Left lobe of liver (tissue), 2 donors: ENCODE measurements around the gene NUP160. TPM values are rescaled to one million over a fixed set of nuclear protein-coding genes. Genes with fewer than 3 reads are reported as not detected.
A peak's percentile ranks its signal among the peaks of the same experiment; 100 is the strongest.
"Not testable (repeated sequence)": the region's sequence is repeated elsewhere in the genome, so short reads cannot be mapped to it uniquely, and the experiment has no call there.

Experiments
- ATAC-seq: fragments of 200-7000 bp; cut with Tn5 transposase; one replicate; pipeline ENCODE4 v1.9.1; 2020; ENCODE audit warnings: mild to moderate bottlenecking, moderate library complexity
- DNase-seq: peaks from one replicate; pipeline ENCODE4 v3.0.0-alpha.2; 2020; ENCODE audit warnings: low spot score
- total RNA-seq: library from RNA; stranded (reverse); gene quantifications from one replicate; pipeline ENCODE4 v1.2.1, GENCODE V29; 2021
- donor health status: DM: no; HTN: no; CAD: no; lungs with moderate emphysema.
- donor health status: DM: no; HTN: yes; CAD: no.

The NUP160 gene
- total RNA-seq, 1 donor from 2014 or later, result 12.6 TPM

GRCh38 chr11:47863189-47863897 is 15.2 kb upstream of the NUP160 start:
- DNase-seq (no peak), ATAC-seq (no peak)

GRCh38 chr11:47861728-47862127 is 13.6 kb upstream of the NUP160 start:
- no peak for ATAC-seq
- DNase-seq, result no peak

- DNase-seq (no peak), ATAC-seq (no peak)
Measured at GRCh38 chr11:47860536-47860935, 12.4 kb upstream of the NUP160 start.

GRCh38 chr11:47857892-47858543 is 9.9 kb upstream of the NUP160 start:
- ATAC-seq, result peak; percentile 32
- no peak for DNase-seq

GRCh38 chr11:47857485-47857884 is 9.3 kb upstream of the NUP160 start:
- no peak for DNase-seq
- no peak for ATAC-seq

- DNase-seq, result no peak
- ATAC-seq, result no peak
Measured at GRCh38 chr11:47856186-47856585, 8.0 kb upstream of the NUP160 start.

- DNase-seq, result no peak
- ATAC-seq, result no peak
Measured at GRCh38 chr11:47854667-47855066, 6.5 kb upstream of the NUP160 start.

GRCh38 chr11:47852053-47852452 is 3.9 kb upstream of the NUP160 start:
- no peak for DNase-seq
- ATAC-seq, result no peak

- DNase-seq (no peak), ATAC-seq (no peak)
Measured at GRCh38 chr11:47850337-47850736, 2.2 kb upstream of the NUP160 start.

- DNase-seq, result no peak
- ATAC-seq, result no peak
Measured at GRCh38 chr11:47848700-47849155, 578 bp upstream of the NUP160 start.

- no peak for ATAC-seq
- DNase-seq, result no peak
Measured at GRCh38 chr11:47847537-47847891, 636 bp downstream of the NUP160 start.

GRCh38 chr11:47846998-47847397 is 1.2 kb downstream of the NUP160 start:
- DNase-seq (no peak), ATAC-seq (no peak)

- ATAC-seq (no peak), DNase-seq (no peak)
Measured at GRCh38 chr11:47843361-47844055, 4.6 kb downstream of the NUP160 start.

- ATAC-seq, result no peak
Measured at GRCh38 chr11:47842749-47843148, 5.4 kb downstream of the NUP160 start.

GRCh38 chr11:47837929-47838328 is 10.2 kb downstream of the NUP160 start:
- ATAC-seq, result no peak
- no peak for DNase-seq

More at GRCh38 chr11:47842749-47843148, 5.4 kb downstream of the NUP160 start:
- DNase-seq, result no peak

- DNase-seq (no peak), ATAC-seq (peak; percentile 60)
Measured at GRCh38 chr11:47837292-47837691, 10.9 kb downstream of the NUP160 start.

GRCh38 chr11:47830013-47830412 is 18.1 kb downstream of the NUP160 start:
- DNase-seq, ATAC-seq: not testable (repeated sequence)

- no peak for DNase-seq
- no peak for ATAC-seq
Measured at GRCh38 chr11:47828284-47828683, 19.9 kb downstream of the NUP160 start.

GRCh38 chr11:47822664-47823063 is 25.5 kb downstream of the NUP160 start:
- not testable (repeated sequence) for DNase-seq, ATAC-seq

- ATAC-seq (no peak), DNase-seq (no peak)
Measured at GRCh38 chr11:47819743-47820142, 28.4 kb downstream of the NUP160 start.

GRCh38 chr11:47800759-47801158 is 47.4 kb downstream of the NUP160 start:
- ATAC-seq (no peak), DNase-seq (no peak)

- DNase-seq (no peak), ATAC-seq (no peak)
Measured at GRCh38 chr11:47797633-47798032, 50.5 kb downstream of the NUP160 start.
